KOPT-K1 (cell line): ENCODE results near the gene PRMT3.
"Not testable (repeated sequence)": the region's sequence is repeated elsewhere in the genome, so short reads cannot be mapped to it uniquely, and the experiment has no call there.

ENCODE experiments used
- H3K27ac ChIP-seq: fragments of 200-600 bp; sonication (generic); 2 replicates; pipeline ENCODE4 v1.5.1; 2016; ENCODE audit warnings: antibody characterized with exemption, mild to moderate bottlenecking, low read depth, low read length; ENCODE audit not compliant: poor library complexity, severe bottlenecking
- H3K36me3 ChIP-seq: fragments of 200-600 bp; sonication (generic); 2 replicates; pipeline ENCODE4 v1.5.1; 2017; ENCODE audit warnings: antibody characterized with exemption, mild to moderate bottlenecking, low read length, moderate library complexity; ENCODE audit not compliant: insufficient read depth
- H3K9me3 ChIP-seq: fragments of 200-600 bp; sonication (generic); 2 replicates; pipeline ENCODE4 v1.5.1; 2017; ENCODE audit warnings: antibody characterized with exemption, low read length, mild to moderate bottlenecking; ENCODE audit not compliant: insufficient read depth, poor library complexity, severe bottlenecking

Gene PRMT3

GRCh38 chr11:20555783-20556182, 168.3 kb downstream of the PRMT3 start:
- Histone ChIP-seq H3K27ac (no peak overlapping the region), H3K36me3 (no peaks in the 10 kb centered on the region), H3K9me3 (peaks cover 11% of the 10 kb centered on the region)

GRCh38 chr11:20556396-20556795, 168.9 kb downstream of the PRMT3 start:
- not testable (repeated sequence) for H3K27ac ChIP-seq, H3K36me3 ChIP-seq
- H3K9me3 ChIP-seq: peaks cover 11% of the 10 kb centered on the region

DNA sequence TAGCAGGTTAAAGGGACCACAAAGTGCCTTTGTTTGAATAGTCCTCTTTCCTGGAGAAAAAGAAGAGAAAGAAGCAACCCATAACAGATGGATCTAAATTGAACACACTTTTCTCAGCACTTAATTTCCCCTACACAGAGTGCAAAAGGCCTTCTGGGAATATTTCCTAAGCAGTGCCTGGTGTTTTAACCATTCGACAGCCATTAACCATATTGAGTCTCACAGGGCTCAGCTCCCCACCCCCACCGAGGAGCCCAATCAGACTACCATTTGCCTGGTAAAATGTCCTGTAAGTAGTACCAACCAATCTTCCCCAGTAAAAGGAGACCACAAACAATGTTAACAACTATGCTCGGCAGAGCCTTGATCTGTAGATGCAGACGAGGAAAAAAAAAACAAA, 171.2 kb downstream of the PRMT3 start:
- H3K9me3 ChIP-seq: peaks cover 11% of the 10 kb centered on the region
- H3K36me3 ChIP-seq: no peaks in the 10 kb centered on the region
- H3K27ac ChIP-seq: no peak overlapping the region
